ENCODE results near the gene MAZ. TPM values are rescaled to one million over a fixed set of nuclear protein-coding genes. Genes with fewer than 3 reads are reported as not detected.

Gene MAZ
- total RNA-seq, 1 donor from 2014 or later: 145 TPM

- no peak for DNase-seq (ENCODE audit: extremely low read depth, low read depth, low spot score)
Measured at GRCh38 chr16:29809031-29809747, 2.9 kb downstream of the MAZ start.

DNA sequence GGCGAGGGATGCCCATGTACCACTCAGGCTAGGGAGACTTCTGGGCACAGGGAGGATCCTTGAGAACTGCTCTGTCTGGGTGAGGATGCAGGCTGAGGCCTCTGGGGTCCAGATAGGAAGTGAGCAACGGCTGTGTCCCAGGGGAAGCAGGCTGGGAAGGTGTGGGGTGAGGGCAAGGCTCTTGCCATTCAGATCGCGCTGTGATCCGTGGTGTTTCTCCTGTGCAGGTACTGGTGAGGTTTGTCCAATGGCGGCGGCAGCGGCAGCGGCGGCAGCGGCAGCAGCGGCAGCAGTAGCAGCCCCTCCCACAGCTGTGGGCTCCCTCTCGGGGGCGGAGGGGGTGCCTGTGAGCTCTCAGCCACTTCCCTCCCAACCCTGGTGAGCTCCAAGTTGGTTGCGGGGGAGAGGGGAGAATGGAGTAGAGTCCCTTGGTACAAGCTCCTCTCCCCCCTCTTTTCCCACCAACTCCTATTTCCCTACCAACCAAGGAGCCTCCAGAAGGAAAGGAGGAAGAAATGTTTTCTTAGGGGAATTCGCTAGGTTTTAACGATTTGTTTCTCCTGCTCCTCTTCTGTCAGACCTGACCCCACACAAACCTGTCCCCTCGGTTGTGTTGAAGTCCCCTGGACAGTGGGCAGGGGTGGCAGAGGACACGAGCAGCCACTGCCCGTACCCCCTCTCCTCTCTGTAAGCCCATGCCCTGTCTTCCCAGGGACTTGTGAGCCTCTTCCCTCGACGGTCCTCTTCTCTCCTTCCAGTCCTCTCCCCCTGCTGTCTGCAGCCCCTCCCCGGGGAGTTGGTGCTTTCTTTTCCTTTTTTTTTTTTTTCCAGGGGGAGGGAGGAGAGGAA, 3.7 kb downstream of the MAZ start:
- DNase-seq (ENCODE audit: extremely low read depth, low read depth, low spot score): no peak

- DNase-seq (ENCODE audit: extremely low read depth, low read depth, low spot score): no peak
Measured at GRCh38 chr16:29810699-29811169, 4.4 kb downstream of the MAZ start.

DNA sequence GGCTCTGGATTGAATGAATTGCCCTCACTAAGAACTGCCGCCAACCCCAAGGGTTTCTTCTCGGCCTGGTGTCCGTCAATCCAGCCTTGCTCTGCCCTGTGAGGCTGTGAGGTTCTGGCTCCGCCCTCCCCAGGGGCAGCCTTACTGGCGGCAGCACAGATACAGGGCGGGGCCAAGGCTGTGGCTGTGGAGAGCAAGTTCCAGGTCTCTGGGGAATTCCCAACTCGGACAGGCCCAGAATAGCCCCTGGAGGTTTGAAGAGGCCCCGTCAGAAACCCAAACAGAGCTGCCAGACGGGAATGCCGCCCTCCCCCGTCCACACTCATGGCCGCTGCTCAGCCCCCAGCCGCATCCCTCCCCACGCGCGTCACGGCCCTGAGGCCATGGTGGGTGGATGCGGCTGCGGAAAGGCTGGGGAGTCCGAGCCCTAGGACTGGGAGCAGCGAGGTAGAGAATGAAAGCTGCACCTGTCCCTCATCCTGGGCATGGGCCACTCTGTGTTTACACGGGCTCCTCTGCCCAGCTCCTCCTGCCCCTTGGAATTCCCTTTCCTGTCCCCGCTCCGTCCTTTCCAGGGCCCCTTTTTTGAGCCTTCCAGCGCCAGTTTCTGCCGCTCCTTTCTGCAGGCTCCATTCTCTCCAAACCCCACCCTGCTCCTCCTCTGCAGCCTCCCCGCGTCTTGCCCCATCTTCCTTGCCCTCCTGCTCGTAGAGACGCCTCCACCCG, 5.0 kb downstream of the MAZ start:
- DNase-seq (ENCODE audit: extremely low read depth, low read depth, low spot score): peak; percentile 60

GRCh38 chr16:29811896-29812665, 5.8 kb downstream of the MAZ start, which contains the start of gene PRRT2:
Gene PRRT2 (plus strand): TSS chr16:29812193. CDS start chr16:29813055, 862 bp downstream.
- no peak for DNase-seq (ENCODE audit: extremely low read depth, low read depth, low spot score)

- DNase-seq (ENCODE audit: extremely low read depth, low read depth, low spot score): no peak
Measured at GRCh38 chr16:29812754-29813643, 6.7 kb downstream of the MAZ start.

DNA sequence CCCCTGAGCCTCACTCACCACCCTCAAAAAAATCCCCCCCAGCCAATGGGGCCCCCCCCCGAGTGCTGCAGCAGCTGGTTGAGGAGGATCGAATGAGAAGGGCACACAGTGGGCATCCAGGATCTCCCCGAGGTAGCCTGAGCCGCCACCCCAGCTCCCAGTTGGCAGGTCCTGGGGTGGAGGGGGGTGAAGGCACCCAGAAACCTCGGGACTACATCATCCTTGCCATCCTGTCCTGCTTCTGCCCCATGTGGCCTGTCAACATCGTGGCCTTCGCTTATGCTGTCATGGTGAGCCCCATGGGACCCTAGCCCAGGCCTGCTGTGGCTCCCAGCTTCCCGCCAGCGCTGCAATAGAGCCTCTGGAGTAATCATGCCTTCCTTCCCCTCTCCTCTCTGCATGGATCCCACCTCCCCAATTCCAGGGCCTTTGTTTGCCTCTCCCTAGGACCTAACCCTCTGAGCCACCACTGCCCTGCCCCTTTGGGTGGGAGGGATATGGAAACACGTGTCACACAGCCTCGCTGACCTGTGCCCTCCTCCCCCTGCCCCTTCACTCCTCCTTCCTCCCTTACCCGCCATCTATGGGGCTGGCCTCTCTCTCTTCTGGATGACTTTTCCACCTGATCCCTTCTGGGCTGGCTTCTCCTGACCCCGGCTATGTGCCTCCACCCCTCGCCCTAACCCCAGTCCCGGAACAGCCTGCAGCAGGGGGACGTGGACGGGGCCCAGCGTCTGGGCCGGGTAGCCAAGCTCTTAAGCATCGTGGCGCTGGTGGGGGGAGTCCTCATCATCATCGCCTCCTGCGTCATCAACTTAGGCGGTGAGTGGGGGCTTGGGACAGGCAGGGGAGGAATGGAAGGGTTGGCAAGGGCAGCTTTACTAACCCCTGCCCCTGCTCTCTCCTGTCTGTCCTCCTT, 7.6 kb downstream of the MAZ start:
- no peak for DNase-seq (ENCODE audit: extremely low read depth, low read depth, low spot score)

DNA sequence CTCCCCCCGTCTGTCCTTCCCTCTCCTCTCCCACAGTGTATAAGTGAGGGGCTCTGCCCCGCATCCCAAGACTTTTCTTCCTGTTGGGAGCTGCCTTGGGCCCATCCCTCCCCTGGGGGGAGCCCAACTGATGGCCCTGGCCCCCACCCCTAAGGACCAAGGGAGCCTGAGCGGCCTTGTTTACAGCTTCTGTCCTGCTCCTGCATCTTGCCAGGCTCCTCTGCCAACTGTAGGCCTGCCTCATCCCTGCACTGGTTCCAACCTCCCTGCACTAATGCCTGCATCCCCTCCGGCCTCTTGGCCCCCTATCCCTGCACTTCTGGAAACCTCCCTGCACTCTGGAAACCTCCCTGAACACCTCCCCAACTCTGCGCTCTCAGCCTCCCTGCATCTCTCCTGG, 8.3 kb downstream of the MAZ start:
- no peak for DNase-seq (ENCODE audit: extremely low read depth, low read depth, low spot score)

DNA sequence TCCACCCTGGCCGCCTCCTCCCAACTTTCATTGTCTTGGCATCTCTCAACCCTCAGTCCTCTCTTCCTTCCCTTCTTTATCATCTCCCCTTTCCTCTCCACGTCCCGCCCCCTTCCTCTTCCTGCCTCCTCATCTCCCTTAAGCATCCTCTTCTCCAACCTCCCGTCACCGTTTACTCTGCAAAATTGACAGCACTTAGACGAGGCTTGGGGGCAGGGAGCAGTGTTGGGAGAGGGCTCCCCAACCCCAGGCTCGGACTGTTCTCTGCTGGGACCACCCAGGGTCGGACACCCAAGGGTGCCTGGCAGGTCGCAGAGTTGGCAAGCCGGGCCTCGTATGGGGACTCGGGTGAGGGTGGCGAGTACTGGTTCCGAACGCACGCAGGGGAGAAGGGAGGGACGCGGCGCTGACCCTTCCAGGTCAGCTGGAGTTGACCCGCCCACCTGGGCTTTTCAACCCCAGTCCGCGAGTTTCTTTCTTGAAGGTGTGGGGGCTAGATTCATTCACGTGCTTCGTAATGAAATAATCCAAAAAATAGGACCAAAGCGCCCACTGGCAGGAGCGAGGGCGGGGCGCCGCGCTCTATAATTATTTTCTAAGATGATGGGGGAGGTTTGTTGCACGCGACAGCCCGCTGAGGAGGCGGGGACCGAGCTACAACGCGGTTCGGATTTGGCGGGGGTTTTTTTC, 8.8 kb downstream of the MAZ start:
- DNase-seq (ENCODE audit: extremely low read depth, low read depth, low spot score): no peak

GRCh38 chr16:29815793-29816693, 9.7 kb downstream of the MAZ start, which contains the start of gene PAGR1:
Gene PAGR1 (plus strand): TSS chr16:29816152. CDS start chr16:29816526, 374 bp downstream.
- peak; percentile 95 for DNase-seq (ENCODE audit: extremely low read depth, low read depth, low spot score)

DNA sequence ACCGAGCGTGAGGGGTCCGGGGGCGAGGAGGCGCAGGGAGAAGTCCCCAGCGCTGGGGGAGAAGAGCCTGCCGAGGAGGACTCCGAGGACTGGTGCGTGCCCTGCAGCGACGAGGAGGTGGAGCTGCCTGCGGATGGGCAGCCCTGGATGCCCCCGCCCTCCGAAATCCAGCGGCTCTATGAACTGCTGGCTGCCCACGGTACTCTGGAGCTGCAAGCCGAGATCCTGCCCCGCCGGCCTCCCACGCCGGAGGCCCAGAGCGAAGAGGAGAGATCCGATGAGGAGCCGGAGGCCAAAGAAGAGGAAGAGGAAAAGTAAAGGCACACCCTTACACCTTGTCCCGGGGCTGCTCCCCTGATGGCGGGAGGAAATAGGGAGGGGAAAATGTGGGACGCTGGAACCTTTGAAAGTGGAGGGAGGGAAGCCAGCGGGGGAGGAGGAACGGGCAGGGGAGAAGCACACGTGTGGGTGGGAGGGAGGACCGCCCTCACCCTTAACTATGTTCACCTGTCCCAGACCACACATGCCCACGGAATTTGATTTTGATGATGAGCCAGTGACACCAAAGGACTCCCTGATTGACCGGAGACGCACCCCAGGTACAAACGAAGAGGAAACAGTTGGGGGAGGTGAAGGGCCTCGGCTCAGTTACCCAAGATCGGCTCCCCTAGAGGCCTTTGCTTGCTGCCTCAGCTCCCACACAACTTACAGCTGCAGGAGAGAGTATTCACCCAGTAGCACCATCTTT, 10.5 kb downstream of the MAZ start:
- no peak for DNase-seq (ENCODE audit: extremely low read depth, low read depth, low spot score)

DNA sequence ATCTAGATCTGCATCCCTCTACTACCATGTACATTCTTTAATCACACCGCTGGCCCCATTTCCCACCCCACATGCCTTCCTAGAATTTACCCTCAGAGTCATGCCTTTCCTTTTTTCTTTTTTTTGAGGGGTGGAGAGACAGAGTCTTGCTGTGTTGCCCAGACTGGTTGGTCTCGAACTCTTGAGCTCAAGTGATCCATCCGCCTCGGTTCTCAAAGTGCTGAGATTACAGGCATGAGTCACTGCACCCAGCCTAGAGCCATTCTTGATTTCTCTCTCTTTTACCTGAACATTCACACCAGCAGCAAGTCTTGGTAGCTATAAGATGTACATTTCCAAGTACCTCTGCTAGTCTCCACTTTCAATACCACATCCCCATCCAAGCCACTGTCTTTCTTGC, 11.8 kb downstream of the MAZ start:
- DNase-seq (ENCODE audit: extremely low read depth, low read depth, low spot score): no peak

DNA sequence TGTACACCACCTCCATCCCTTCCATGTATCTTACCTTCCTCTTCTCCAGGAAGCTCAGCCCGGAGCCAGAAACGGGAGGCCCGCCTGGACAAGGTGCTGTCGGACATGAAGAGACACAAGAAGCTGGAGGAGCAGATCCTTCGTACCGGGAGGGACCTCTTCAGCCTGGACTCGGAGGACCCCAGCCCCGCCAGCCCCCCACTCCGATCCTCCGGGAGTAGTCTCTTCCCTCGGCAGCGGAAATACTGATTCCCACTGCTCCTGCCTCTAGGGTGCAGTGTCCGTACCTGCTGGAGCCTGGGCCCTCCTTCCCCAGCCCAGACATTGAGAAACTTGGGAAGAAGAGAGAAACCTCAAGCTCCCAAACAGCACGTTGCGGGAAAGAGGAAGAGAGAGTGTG, 13.2 kb downstream of the MAZ start:
- DNase-seq (ENCODE audit: extremely low read depth, low read depth, low spot score): no peak

GRCh38 chr16:29820271-29820701, 14.0 kb downstream of the MAZ start, which contains the start of gene MVP:
Gene MVP (plus strand): TSS chr16:29820462. CDS start chr16:29830550, 10,088 bp downstream.
- no peak for DNase-seq (ENCODE audit: extremely low read depth, low read depth, low spot score)

GRCh38 chr16:29820730-29821642, 14.7 kb downstream of the MAZ start:
- DNase-seq (ENCODE audit: extremely low read depth, low read depth, low spot score): no peak
